ENCODE data around the gene CYB5R4.

Gene CYB5R4, protein sequence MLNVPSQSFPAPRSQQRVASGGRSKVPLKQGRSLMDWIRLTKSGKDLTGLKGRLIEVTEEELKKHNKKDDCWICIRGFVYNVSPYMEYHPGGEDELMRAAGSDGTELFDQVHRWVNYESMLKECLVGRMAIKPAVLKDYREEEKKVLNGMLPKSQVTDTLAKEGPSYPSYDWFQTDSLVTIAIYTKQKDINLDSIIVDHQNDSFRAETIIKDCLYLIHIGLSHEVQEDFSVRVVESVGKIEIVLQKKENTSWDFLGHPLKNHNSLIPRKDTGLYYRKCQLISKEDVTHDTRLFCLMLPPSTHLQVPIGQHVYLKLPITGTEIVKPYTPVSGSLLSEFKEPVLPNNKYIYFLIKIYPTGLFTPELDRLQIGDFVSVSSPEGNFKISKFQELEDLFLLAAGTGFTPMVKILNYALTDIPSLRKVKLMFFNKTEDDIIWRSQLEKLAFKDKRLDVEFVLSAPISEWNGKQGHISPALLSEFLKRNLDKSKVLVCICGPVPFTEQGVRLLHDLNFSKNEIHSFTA

DNA sequence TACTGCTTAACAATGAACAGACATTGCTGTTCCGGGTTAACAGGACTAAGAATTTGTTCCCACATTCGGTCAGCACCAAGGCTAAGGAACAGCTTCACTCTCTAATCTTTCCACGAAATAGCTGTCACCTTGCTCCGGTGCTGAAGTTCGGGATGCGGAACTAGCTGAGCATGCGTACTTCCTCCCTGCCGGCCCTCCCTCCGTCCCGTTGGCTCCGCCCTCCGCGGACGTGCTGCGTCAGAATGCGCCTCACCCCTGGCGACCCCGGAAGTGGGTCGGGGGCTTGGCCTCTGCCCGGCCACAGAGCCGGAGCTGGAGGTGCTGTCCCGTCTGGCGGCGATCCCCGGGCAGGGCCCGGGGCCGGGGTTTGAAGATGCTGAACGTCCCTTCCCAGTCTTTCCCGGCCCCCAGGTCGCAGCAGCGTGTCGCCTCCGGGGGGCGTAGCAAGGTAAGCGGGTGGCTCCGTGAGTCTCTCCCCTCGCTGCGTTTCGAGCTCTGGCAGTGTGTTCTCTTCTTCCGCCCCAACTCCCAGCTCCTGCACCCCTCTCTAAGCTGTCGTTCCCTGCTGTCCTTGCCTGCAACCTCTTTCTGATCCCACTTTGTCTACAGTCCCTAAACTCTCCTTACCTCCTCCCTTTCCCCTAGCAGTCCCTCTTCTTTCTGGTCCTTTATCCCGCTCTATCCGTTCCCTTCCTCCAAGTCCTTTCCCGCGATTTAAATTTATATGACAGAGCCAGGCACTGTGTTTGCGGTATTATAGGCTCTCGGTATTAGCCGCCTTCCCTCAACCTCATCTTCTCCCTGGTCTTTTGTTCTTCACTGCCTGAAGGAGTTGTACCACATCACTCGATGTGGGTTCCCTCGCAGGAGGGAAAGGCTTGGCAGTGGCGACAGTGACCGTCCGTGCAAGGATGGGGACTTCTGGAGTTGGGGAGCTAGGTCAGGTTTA, at the start of gene CYB5R4:
Gene CYB5R4 (plus strand): TSS at position 280 of the 949 bp plus-strand sequence. CDS start 94 bp downstream, at position 374.
- H3K4me1 Mint-ChIP-seq (ENCODE audit: low read depth), result peaks cover 44% of the 10 kb centered on the region
- H3K9me3 Mint-ChIP-seq, result no peaks in the 10 kb centered on the region
- peaks cover 7% of the 10 kb centered on the region for H3K36me3 Mint-ChIP-seq (ENCODE audit: low read depth)
- H3K27me3 Mint-ChIP-seq, result peaks cover 18% of the 10 kb centered on the region
- peak within 1 kb of the TSS; percentile 97 for H3K4me3 Mint-ChIP-seq
- H3K27ac Mint-ChIP-seq, result peak within 1 kb of the TSS; percentile 65

DNA sequence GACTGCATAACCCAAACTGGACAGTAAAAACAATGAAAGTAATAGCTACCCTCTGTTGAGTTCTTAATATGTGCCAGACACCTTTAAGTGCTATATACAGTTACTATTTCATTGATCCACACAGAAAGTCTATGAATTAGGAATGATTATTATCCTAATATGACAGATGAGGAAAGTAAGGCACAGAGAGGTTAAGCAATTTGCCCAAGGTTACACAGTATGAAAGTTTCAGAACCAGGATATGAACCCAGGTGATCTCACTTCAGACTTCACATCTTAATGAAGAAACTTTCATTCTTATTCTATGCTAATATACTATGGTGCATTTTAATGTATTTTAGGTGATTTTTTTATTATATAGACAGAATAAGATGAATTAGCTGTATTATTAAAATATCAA, 46.9 kb upstream of the CYB5R4 start:
- no peaks in the 10 kb centered on the region for H3K9me3 Mint-ChIP-seq
- no peaks in the 10 kb centered on the region for H3K36me3 Mint-ChIP-seq (ENCODE audit: low read depth)
- no peak overlapping the region for H3K4me3 Mint-ChIP-seq
- no peak overlapping the region for H3K27ac Mint-ChIP-seq
- no peaks in the 10 kb centered on the region for H3K4me1 Mint-ChIP-seq (ENCODE audit: low read depth)
- H3K27me3 Mint-ChIP-seq, result peaks cover 9% of the 10 kb centered on the region

GRCh38 chr6:83815631-83816272, 43.7 kb upstream of the CYB5R4 start:
- H3K4me1 Mint-ChIP-seq (ENCODE audit: low read depth), result no peaks in the 10 kb centered on the region
- no peak overlapping the region for H3K27ac Mint-ChIP-seq
- H3K4me3 Mint-ChIP-seq, result no peak overlapping the region
- H3K27me3 Mint-ChIP-seq, result peaks cover 9% of the 10 kb centered on the region
- no peaks in the 10 kb centered on the region for H3K9me3 Mint-ChIP-seq
- H3K36me3 Mint-ChIP-seq (ENCODE audit: low read depth), result no peaks in the 10 kb centered on the region

- Mint-ChIP-seq H3K36me3 (ENCODE audit: low read depth) (no peaks in the 10 kb centered on the region), H3K4me1 (ENCODE audit: low read depth) (no peaks in the 10 kb centered on the region), H3K9me3 (no peaks in the 10 kb centered on the region), H3K4me3 (no peak overlapping the region), H3K27me3 (peaks cover 7% of the 10 kb centered on the region), H3K27ac (no peak overlapping the region)
Observed at GRCh38 chr6:83822629-83823169, 36.8 kb upstream of the CYB5R4 start.

- no peaks in the 10 kb centered on the region for H3K9me3 Mint-ChIP-seq
- no peak overlapping the region for H3K4me3 Mint-ChIP-seq
- H3K27ac Mint-ChIP-seq, result no peak overlapping the region
- no peaks in the 10 kb centered on the region for H3K36me3 Mint-ChIP-seq (ENCODE audit: low read depth)
- H3K4me1 Mint-ChIP-seq (ENCODE audit: low read depth), result no peaks in the 10 kb centered on the region
- peaks cover 7% of the 10 kb centered on the region for H3K27me3 Mint-ChIP-seq
Observed at GRCh38 chr6:83824388-83824801, 35.1 kb upstream of the CYB5R4 start.

DNA sequence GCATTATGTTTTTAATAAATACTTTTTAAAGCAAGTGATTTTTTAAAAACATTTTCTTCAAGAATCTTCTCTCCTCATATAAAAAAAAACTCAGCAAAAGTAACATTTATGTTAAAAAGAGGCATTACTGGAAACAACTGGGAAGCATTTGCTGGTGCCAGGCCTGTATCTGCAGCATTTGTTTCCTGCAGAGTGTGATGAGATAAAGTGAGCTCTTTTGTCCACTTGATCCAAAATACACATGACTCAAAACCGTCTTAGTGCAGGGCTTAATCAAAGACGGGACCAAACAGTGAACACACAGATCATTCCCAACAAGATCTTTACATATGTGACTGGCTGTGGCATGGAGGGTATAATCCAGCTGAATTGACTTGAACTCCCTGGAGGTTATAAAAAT, 34.7 kb upstream of the CYB5R4 start:
- Mint-ChIP-seq H3K27me3 (peaks cover 7% of the 10 kb centered on the region), H3K4me3 (no peak overlapping the region), H3K4me1 (ENCODE audit: low read depth) (no peaks in the 10 kb centered on the region), H3K9me3 (no peaks in the 10 kb centered on the region), H3K36me3 (ENCODE audit: low read depth) (no peaks in the 10 kb centered on the region), H3K27ac (no peak overlapping the region)

GRCh38 chr6:83827050-83827449, 32.4 kb upstream of the CYB5R4 start:
- Mint-ChIP-seq H3K27me3 (peaks cover 14% of the 10 kb centered on the region), H3K9me3 (no peaks in the 10 kb centered on the region), H3K4me1 (ENCODE audit: low read depth) (no peaks in the 10 kb centered on the region), H3K36me3 (ENCODE audit: low read depth) (no peaks in the 10 kb centered on the region), H3K27ac (no peak overlapping the region), H3K4me3 (no peak overlapping the region)

- no peak overlapping the region for H3K4me3 Mint-ChIP-seq
- H3K27ac Mint-ChIP-seq, result no peak overlapping the region
- H3K27me3 Mint-ChIP-seq, result peaks cover 29% of the 10 kb centered on the region
- no peaks in the 10 kb centered on the region for H3K36me3 Mint-ChIP-seq (ENCODE audit: low read depth)
- no peaks in the 10 kb centered on the region for H3K4me1 Mint-ChIP-seq (ENCODE audit: low read depth)
- H3K9me3 Mint-ChIP-seq, result no peaks in the 10 kb centered on the region
Observed at GRCh38 chr6:83838727-83839126, 20.8 kb upstream of the CYB5R4 start.

DNA sequence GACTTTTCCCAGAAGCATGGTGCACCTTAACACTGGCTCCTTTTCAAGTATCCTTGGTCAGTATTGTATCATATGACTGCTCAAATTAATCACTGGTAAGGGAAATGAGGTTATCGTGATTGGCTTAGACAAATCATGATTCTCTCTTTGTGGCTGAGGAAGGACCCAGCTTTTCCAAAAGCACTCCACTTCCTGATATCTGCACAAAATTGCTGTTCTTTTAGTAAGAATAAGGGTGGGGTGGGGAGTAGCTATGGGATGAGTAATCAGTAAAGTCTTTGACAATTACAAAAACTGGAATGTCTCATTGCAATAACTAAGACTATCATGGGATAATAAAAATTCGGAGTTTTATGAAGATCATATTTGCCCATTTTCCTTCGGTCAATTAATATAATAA, 15.3 kb upstream of the CYB5R4 start:
- H3K27me3 Mint-ChIP-seq, result peaks cover 26% of the 10 kb centered on the region
- H3K4me1 Mint-ChIP-seq (ENCODE audit: low read depth), result no peaks in the 10 kb centered on the region
- no peak overlapping the region for H3K4me3 Mint-ChIP-seq
- H3K27ac Mint-ChIP-seq, result no peak overlapping the region
- H3K9me3 Mint-ChIP-seq, result no peaks in the 10 kb centered on the region
- H3K36me3 Mint-ChIP-seq (ENCODE audit: low read depth), result no peaks in the 10 kb centered on the region

- H3K4me3 Mint-ChIP-seq, result no peak overlapping the region
- H3K4me1 Mint-ChIP-seq (ENCODE audit: low read depth), result no peaks in the 10 kb centered on the region
- H3K36me3 Mint-ChIP-seq (ENCODE audit: low read depth), result no peaks in the 10 kb centered on the region
- H3K9me3 Mint-ChIP-seq, result no peaks in the 10 kb centered on the region
- no peak overlapping the region for H3K27ac Mint-ChIP-seq
- peaks cover 45% of the 10 kb centered on the region for H3K27me3 Mint-ChIP-seq
Observed at GRCh38 chr6:83846291-83846690, 13.2 kb upstream of the CYB5R4 start.

DNA sequence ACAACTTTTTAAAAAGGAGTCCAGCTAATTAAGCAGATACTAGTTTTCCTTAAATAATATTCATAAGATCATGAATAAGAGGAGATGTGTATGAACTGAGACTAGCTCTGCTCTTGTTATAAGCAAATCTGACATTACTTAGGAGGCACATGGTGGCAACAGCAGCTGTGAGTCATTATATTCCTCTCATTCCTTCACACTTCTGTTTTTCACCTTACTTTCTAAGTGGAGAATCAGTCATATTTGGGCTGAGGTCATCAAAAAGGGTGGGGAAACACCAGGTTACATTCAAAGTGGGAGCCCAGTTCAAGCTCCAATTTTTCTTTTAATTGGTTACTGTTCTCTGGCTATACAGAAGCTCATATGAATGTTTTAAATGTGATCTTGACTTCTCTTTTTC, 12.3 kb upstream of the CYB5R4 start:
- Mint-ChIP-seq H3K4me1 (ENCODE audit: low read depth) (no peaks in the 10 kb centered on the region), H3K4me3 (no peak overlapping the region)

GRCh38 chr6:83849127-83849526, 10.4 kb upstream of the CYB5R4 start:
- H3K4me3 Mint-ChIP-seq, result no peak overlapping the region
- H3K4me1 Mint-ChIP-seq (ENCODE audit: low read depth), result peaks cover 7% of the 10 kb centered on the region
- H3K27me3 Mint-ChIP-seq, result peaks cover 61% of the 10 kb centered on the region
- no peaks in the 10 kb centered on the region for H3K9me3 Mint-ChIP-seq
- no peak overlapping the region for H3K27ac Mint-ChIP-seq
- H3K36me3 Mint-ChIP-seq (ENCODE audit: low read depth), result no peaks in the 10 kb centered on the region

More for the DNA sequence above, 12.3 kb upstream of the CYB5R4 start:
- Mint-ChIP-seq H3K36me3 (ENCODE audit: low read depth) (no peaks in the 10 kb centered on the region), H3K9me3 (no peaks in the 10 kb centered on the region), H3K27me3 (peaks cover 50% of the 10 kb centered on the region), H3K27ac (no peak overlapping the region)

- H3K27ac Mint-ChIP-seq, result no peak overlapping the region
- H3K4me1 Mint-ChIP-seq (ENCODE audit: low read depth), result peaks cover 10% of the 10 kb centered on the region
- H3K27me3 Mint-ChIP-seq, result peaks cover 66% of the 10 kb centered on the region
- H3K36me3 Mint-ChIP-seq (ENCODE audit: low read depth), result no peaks in the 10 kb centered on the region
- no peaks in the 10 kb centered on the region for H3K9me3 Mint-ChIP-seq
- H3K4me3 Mint-ChIP-seq, result no peak overlapping the region
Observed at GRCh38 chr6:83849610-83850009, 9.9 kb upstream of the CYB5R4 start.

GRCh38 chr6:83852528-83853177, 6.8 kb upstream of the CYB5R4 start:
- no peaks in the 10 kb centered on the region for H3K36me3 Mint-ChIP-seq (ENCODE audit: low read depth)
- H3K9me3 Mint-ChIP-seq, result no peaks in the 10 kb centered on the region
- peak overlapping the region; percentile 71 for H3K4me3 Mint-ChIP-seq
- peaks cover 78% of the 10 kb centered on the region for H3K27me3 Mint-ChIP-seq
- H3K4me1 Mint-ChIP-seq (ENCODE audit: low read depth), result peaks cover 10% of the 10 kb centered on the region
- no peak overlapping the region for H3K27ac Mint-ChIP-seq
